ENCODE measurements around the gene EXD3. TPM values are rescaled to one million over a fixed set of nuclear protein-coding genes. Genes with fewer than 3 reads are reported as not detected.
"Not testable (repeated sequence)": the region's sequence is repeated elsewhere in the genome, so short reads cannot be mapped to it uniquely, and the experiment has no call there.

Gene EXD3
- total RNA-seq, 1 donor from 2014 or later, result 24.5 TPM

DNA sequence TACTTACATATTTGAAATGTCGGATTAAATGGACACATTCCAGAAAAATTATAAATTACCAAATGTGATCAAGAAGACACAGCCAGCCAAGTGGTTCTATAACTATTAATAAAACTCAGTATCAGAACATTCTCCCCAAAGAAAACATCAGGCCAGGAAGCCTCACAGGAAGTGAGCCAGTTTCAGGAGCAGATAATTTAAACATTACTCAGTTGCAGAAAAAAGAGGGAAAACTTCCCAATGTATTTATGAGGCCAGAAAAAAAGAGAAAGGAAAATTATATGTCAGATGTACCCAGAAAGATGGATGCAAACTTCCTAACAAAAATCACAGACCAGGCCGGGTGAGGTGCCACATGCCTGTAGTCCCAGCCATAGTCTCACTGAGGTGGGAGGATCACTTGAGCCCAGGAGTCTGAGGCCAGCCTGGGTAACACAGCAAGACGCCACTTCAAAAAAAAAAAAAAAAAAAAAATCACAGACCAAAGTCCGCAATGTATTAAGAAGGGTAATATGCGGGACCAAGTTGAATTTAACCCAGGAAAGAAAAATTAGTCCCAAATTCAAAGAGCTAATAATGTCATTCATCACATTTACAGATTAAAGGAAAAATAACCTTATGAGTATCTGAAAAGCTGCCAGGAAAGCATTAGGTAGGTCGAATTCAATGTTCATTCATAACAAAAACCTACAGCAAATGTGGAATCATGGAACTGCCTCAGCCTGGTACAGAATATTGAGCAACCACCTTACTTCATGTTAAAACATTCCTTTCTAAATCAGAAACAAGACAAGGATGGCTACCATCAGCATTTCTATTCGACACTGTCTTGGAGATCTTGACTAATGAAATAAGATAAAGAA lies 83.7 kb downstream of the EXD3 start:
- no peak overlapping the region for H3K4me3 Mint-ChIP-seq (ENCODE audit: unreplicated experiment)
- no peak for DNase-seq
- TF ChIP-seq, protein P1, sequence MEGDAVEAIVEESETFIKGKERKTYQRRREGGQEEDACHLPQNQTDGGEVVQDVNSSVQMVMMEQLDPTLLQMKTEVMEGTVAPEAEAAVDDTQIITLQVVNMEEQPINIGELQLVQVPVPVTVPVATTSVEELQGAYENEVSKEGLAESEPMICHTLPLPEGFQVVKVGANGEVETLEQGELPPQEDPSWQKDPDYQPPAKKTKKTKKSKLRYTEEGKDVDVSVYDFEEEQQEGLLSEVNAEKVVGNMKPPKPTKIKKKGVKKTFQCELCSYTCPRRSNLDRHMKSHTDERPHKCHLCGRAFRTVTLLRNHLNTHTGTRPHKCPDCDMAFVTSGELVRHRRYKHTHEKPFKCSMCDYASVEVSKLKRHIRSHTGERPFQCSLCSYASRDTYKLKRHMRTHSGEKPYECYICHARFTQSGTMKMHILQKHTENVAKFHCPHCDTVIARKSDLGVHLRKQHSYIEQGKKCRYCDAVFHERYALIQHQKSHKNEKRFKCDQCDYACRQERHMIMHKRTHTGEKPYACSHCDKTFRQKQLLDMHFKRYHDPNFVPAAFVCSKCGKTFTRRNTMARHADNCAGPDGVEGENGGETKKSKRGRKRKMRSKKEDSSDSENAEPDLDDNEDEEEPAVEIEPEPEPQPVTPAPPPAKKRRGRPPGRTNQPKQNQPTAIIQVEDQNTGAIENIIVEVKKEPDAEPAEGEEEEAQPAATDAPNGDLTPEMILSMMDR (IDR thresholded peaks at IDR 0.05; ENCODE audit: partially characterized antibody, unreplicated experiment), result no peak
- no peaks in the 10 kb centered on the region for H3K4me1 Mint-ChIP-seq (ENCODE audit: low read depth, unreplicated experiment)
- H3K9me3 Mint-ChIP-seq (ENCODE audit: unreplicated experiment), result peaks cover 9% of the 10 kb centered on the region
- peaks cover 9% of the 10 kb centered on the region for H3K36me3 Mint-ChIP-seq (ENCODE audit: unreplicated experiment)
- no peak overlapping the region for H3K27ac Mint-ChIP-seq (ENCODE audit: unreplicated experiment)
- peaks cover 1% of the 10 kb centered on the region for H3K27me3 Mint-ChIP-seq (ENCODE audit: unreplicated experiment)

DNA sequence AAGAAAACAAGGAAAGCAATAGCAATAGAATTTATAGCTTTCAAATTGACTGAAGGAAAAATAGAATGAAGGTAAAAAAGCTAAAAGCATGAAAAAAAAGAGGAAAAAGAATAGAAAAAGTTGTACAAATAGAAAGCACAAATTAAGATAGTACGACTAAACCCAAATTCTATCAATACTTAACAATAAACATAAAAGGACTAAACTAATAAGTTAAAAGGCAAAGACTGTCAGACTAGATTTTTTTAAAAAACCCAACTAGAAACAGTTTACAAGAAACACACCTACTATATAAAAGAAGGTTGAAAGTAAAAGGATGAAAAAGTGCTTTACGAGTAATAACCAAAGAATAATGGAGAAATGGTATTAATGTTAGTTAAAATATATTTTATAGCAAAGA lies 86.2 kb downstream of the EXD3 start:
- no peak overlapping the region for H3K27ac Mint-ChIP-seq (ENCODE audit: unreplicated experiment)

GRCh38 chr9:137333016-137333671 lies 89.8 kb downstream of the EXD3 start:
- H3K4me3 Mint-ChIP-seq (ENCODE audit: unreplicated experiment), result no peak overlapping the region
- H3K36me3 Mint-ChIP-seq (ENCODE audit: unreplicated experiment), result peaks cover 9% of the 10 kb centered on the region
- H3K27ac Mint-ChIP-seq (ENCODE audit: unreplicated experiment), result no peak overlapping the region
- DNase-seq, result no peak
- peaks cover 9% of the 10 kb centered on the region for H3K9me3 Mint-ChIP-seq (ENCODE audit: unreplicated experiment)
- no peaks in the 10 kb centered on the region for H3K4me1 Mint-ChIP-seq (ENCODE audit: low read depth, unreplicated experiment)
- TF ChIP-seq, protein P1 (IDR thresholded peaks at IDR 0.05; ENCODE audit: partially characterized antibody, unreplicated experiment), result no peak
- peaks cover 3% of the 10 kb centered on the region for H3K27me3 Mint-ChIP-seq (ENCODE audit: unreplicated experiment)

More for the DNA sequence above, 86.2 kb downstream of the EXD3 start:
- Mint-ChIP-seq H3K27me3 (ENCODE audit: unreplicated experiment) (peaks cover 3% of the 10 kb centered on the region), H3K4me1 (ENCODE audit: low read depth, unreplicated experiment) (no peaks in the 10 kb centered on the region), H3K4me3 (ENCODE audit: unreplicated experiment) (no peak overlapping the region), H3K36me3 (ENCODE audit: unreplicated experiment) (peaks cover 12% of the 10 kb centered on the region), H3K9me3 (ENCODE audit: unreplicated experiment) (peaks cover 10% of the 10 kb centered on the region)
- DNase-seq, result no peak
- TF ChIP-seq, protein P1 (IDR thresholded peaks at IDR 0.05; ENCODE audit: partially characterized antibody, unreplicated experiment), result no peak

- Mint-ChIP-seq H3K27ac (ENCODE audit: unreplicated experiment) (no peak overlapping the region), H3K9me3 (ENCODE audit: unreplicated experiment) (peaks cover 9% of the 10 kb centered on the region), H3K36me3 (ENCODE audit: unreplicated experiment) (peaks cover 9% of the 10 kb centered on the region), H3K4me3 (ENCODE audit: unreplicated experiment) (no peak overlapping the region), H3K4me1 (ENCODE audit: low read depth, unreplicated experiment) (no peaks in the 10 kb centered on the region), H3K27me3 (ENCODE audit: unreplicated experiment) (peaks cover 3% of the 10 kb centered on the region)
- TF ChIP-seq, protein P1 (IDR thresholded peaks at IDR 0.05; ENCODE audit: partially characterized antibody, unreplicated experiment), result no peak
- no peak for DNase-seq
Measured at GRCh38 chr9:137331929-137332328, 91.0 kb downstream of the EXD3 start.

GRCh38 chr9:137330689-137331088 lies 92.3 kb downstream of the EXD3 start:
- Mint-ChIP-seq H3K36me3 (ENCODE audit: unreplicated experiment) (peaks cover 19% of the 10 kb centered on the region), H3K27me3 (ENCODE audit: unreplicated experiment) (peaks cover 3% of the 10 kb centered on the region), H3K9me3 (ENCODE audit: unreplicated experiment) (peaks cover 9% of the 10 kb centered on the region), H3K4me1 (ENCODE audit: low read depth, unreplicated experiment) (no peaks in the 10 kb centered on the region), H3K4me3 (ENCODE audit: unreplicated experiment) (no peak overlapping the region), H3K27ac (ENCODE audit: unreplicated experiment) (no peak overlapping the region)
- no peak for DNase-seq
- TF ChIP-seq, protein P1 (IDR thresholded peaks at IDR 0.05; ENCODE audit: partially characterized antibody, unreplicated experiment), result no peak

- not testable (repeated sequence) for H3K4me3 Mint-ChIP-seq (ENCODE audit: unreplicated experiment); H3K27me3 Mint-ChIP-seq (ENCODE audit: unreplicated experiment); H3K27ac Mint-ChIP-seq (ENCODE audit: unreplicated experiment); H3K4me1 Mint-ChIP-seq (ENCODE audit: low read depth, unreplicated experiment); DNase-seq; H3K9me3 Mint-ChIP-seq (ENCODE audit: unreplicated experiment)
- peaks cover 19% of the 10 kb centered on the region for H3K36me3 Mint-ChIP-seq (ENCODE audit: unreplicated experiment)
Measured at GRCh38 chr9:137329590-137329989, 93.4 kb downstream of the EXD3 start.

Measured in glutamatergic neuron (in vitro differentiated cells).